ENCODE data around the gene ACBD6. TPM values are rescaled to one million over a fixed set of nuclear protein-coding genes. Genes with fewer than 3 reads are reported as not detected.

Gene ACBD6
- total RNA-seq, 5 donors from 2014 or later (not counting 1 experiment from before 2014, with no cell fraction given): 44.3 to 58.5 (median 53.0) TPM

DNA sequence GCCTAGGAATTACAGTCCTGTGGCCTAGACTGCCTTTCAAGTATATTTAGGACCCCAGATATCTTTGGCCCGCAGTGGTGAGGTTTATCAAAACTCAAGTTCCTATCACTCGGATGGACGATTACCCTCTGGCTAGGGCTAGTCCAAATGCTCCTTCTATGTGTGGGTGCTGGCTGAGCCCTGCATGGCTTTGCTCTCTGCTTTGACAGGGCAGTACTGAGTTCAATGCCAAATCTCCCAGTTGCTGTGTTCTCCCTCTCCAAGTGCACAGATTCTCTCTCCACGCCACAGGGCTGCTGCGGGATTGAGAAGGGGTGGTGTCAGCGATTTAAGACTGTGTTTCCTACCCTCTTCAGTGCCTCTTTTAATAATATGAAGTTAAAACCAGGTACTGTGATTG lies 175.3 kb downstream of the ACBD6 start:
- 100% methylated on average over 3 of the region's 6 CpGs for WGBS (ENCODE audit: insufficient coverage)
- peaks cover 0 to 8% of the 10 kb centered on the region in 2 donors for H3K36me3 ChIP-seq (ENCODE audit: control insufficient read depth in 2 of 2, extremely low read depth in 1 of 2, insufficient read depth in 1 of 2, low read length in 1 of 2)
- no peaks in the 10 kb centered on the region for H3K27me3 Mint-ChIP-seq
- no peaks in the 10 kb centered on the region for H3K4me1 ChIP-seq (ENCODE audit: control insufficient read depth in 1 of 2, extremely low read depth in 1 of 2, insufficient read depth in 2 of 2, low read length in 2 of 2)
- no peak for ATAC-seq (replicated peaks in 1 of 4)
- DNase-seq: no peak
- ChIA-PET CTCF (no interaction called here), POLR2A (no interaction called here)
- H3K4me1 Mint-ChIP-seq: peaks cover 0 to 3% (median 0%) of the 10 kb centered on the region in 3 donors
- H3K36me3 Mint-ChIP-seq: peaks cover 35% of the 10 kb centered on the region
- H3K9me3 ChIP-seq: peaks cover 4% of the 10 kb centered on the region
- H3K27ac Mint-ChIP-seq: no peak overlapping the region
- no peaks in the 10 kb centered on the region for H3K27me3 ChIP-seq (replicated peaks in 1 of 2; ENCODE audit: control insufficient read depth in 2 of 2, extremely low read depth in 1 of 2, insufficient read depth in 2 of 2, low read length in 1 of 2)
- H3K27ac ChIP-seq (ENCODE audit: low read length): no peak overlapping the region
- H3K9me3 Mint-ChIP-seq: peaks cover 7 to 28% (median 13%) of the 10 kb centered on the region in 3 donors
- H3K4me3 Mint-ChIP-seq: no peak overlapping the region
- H3K4me3 ChIP-seq (ENCODE audit: control insufficient read depth in 1 of 2, extremely low read depth in 1 of 2, low read length in 1 of 2): no peak overlapping the region

DNA sequence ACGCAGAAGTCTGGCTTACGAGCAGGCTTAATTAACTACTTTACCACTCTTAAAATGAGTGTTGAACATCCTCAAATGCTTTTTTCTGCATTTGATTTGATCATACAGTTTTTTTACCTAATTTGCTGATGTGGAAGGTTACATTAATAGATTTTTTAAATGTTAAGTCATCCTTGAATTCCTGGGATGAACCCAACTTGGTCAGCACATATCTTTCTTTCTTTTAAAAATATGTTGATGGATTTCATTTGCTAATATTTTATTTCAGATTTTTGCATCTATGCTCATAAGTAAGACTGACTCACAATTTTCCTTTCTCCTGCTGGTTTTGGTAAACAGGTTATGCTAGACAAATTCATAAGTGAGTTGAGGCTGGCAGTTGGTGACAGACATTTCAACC lies 189.5 kb downstream of the ACBD6 start:
- H3K9me3 ChIP-seq: no peaks in the 10 kb centered on the region
- H3K27me3 Mint-ChIP-seq: no peaks in the 10 kb centered on the region
- H3K27ac Mint-ChIP-seq: no peak overlapping the region
- peaks cover 52% of the 10 kb centered on the region for H3K36me3 Mint-ChIP-seq
- no CpG with 5 or more reads among the region's 2 CpGs for WGBS (ENCODE audit: insufficient coverage)
- ChIA-PET POLR2A (interaction anchor here in 1 of 2 donors (0.6 to 0.7 kb wide), 2 partner anchors 41 to 326 kb away, joined by 3 to 4 read pairs; no protein-coding TSS in a partner anchor), CTCF (no interaction called here)
- peaks cover 2 to 3% of the 10 kb centered on the region in 2 donors for H3K36me3 ChIP-seq (ENCODE audit: control insufficient read depth in 2 of 2, extremely low read depth in 1 of 2, insufficient read depth in 1 of 2, low read length in 1 of 2)
- no peak for DNase-seq
- no peak for ATAC-seq (replicated peaks in 1 of 4)
- no peak overlapping the region for H3K4me3 Mint-ChIP-seq
- H3K4me3 ChIP-seq (ENCODE audit: control insufficient read depth in 1 of 2, extremely low read depth in 1 of 2, low read length in 1 of 2): no peak overlapping the region
- no peaks in the 10 kb centered on the region for H3K27me3 ChIP-seq (replicated peaks in 1 of 2; ENCODE audit: control insufficient read depth in 2 of 2, extremely low read depth in 1 of 2, insufficient read depth in 2 of 2, low read length in 1 of 2)
- H3K9me3 Mint-ChIP-seq: peaks cover 0 to 7% (median 7%) of the 10 kb centered on the region in 3 donors
- no peaks in the 10 kb centered on the region for H3K4me1 Mint-ChIP-seq
- no peak overlapping the region for H3K27ac ChIP-seq (ENCODE audit: low read length)
- H3K4me1 ChIP-seq (ENCODE audit: control insufficient read depth in 1 of 2, extremely low read depth in 1 of 2, insufficient read depth in 2 of 2, low read length in 2 of 2): no peaks in the 10 kb centered on the region

DNA sequence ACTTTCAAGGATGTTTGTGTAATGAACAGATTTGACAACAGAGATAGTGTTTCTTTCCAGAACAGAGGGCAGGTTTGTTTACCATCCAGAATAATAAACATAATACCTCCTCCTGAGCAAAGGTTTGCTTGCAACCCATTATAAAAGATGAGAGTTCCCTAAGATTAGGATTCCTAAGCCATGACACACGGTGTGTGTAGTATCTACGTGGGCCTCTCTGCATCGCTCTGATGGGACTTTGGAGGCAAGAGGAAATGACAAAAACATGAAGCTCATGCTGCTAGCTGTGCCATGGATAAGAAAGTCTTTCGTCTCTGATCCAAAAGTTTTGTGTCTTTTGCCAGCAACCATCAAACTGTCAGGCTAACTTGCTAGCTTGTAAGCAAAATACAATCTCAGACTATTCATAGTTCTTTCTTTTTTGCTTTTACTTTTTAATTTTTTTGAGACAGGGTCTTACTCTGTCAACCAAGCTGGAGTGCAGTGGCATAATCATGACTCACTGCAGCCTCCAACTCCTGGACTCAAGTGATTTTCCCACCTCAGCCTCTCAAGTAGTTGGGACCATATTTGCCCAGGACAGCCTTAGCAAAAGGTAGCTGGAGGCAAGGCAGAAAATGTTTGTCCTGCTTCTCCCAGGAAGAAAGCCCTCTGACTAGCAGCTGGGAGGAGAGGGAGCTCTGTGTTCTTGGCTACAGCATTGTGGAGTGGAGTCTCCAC lies 191.2 kb downstream of the ACBD6 start:
- no peak overlapping the region for H3K27ac ChIP-seq (ENCODE audit: low read length)
- WGBS (ENCODE audit: insufficient coverage): 100% methylated on average over 4 of the region's 4 CpGs
- H3K4me1 Mint-ChIP-seq: no peaks in the 10 kb centered on the region
- peaks cover 63% of the 10 kb centered on the region for H3K36me3 Mint-ChIP-seq
- POLR2A ChIA-PET: no interaction called here
- CTCF ChIA-PET: interaction anchor here in 1 of 2 donors (0.5 kb wide), 1 partner anchor 903 kb away, joined by 9 read pairs; no protein-coding TSS in a partner anchor
- H3K4me3 Mint-ChIP-seq: no peak overlapping the region
- H3K27me3 ChIP-seq (replicated peaks in 1 of 2; ENCODE audit: control insufficient read depth in 2 of 2, extremely low read depth in 1 of 2, insufficient read depth in 2 of 2, low read length in 1 of 2): no peaks in the 10 kb centered on the region
- H3K4me1 ChIP-seq (ENCODE audit: control insufficient read depth in 1 of 2, extremely low read depth in 1 of 2, insufficient read depth in 2 of 2, low read length in 2 of 2): no peaks in the 10 kb centered on the region
- peaks cover 5 to 20% (median 8%) of the 10 kb centered on the region in 3 donors for H3K9me3 Mint-ChIP-seq
- ATAC-seq (replicated peaks in 1 of 4) (no peak), DNase-seq (no peak)
- no peak overlapping the region for H3K4me3 ChIP-seq (ENCODE audit: control insufficient read depth in 1 of 2, extremely low read depth in 1 of 2, low read length in 1 of 2)
- no peaks in the 10 kb centered on the region for H3K27me3 Mint-ChIP-seq
- H3K36me3 ChIP-seq (ENCODE audit: control insufficient read depth in 2 of 2, extremely low read depth in 1 of 2, insufficient read depth in 1 of 2, low read length in 1 of 2): peaks cover 2 to 3% of the 10 kb centered on the region in 2 donors
- no peaks in the 10 kb centered on the region for H3K9me3 ChIP-seq
- H3K27ac Mint-ChIP-seq: no peak overlapping the region

DNA sequence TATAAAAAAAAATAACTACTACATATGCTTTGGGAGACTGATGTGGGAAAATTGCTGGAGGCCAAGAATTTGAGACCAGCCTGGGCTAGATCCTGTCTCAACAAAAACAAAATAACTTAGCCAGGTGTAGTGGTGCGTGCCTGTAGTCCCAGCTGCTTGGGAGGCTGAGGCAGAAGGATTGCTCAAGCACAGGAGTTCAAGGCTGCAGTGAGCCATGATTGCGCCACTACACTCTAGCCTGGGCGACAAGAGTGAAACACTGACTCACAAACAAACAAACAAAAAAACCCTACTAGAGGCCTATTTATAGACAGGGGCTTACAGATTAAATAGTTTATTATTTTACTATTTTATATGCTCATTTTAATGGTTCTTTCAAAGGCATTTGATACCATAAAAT lies 192.3 kb downstream of the ACBD6 start:
- Mint-ChIP-seq H3K4me3 (no peak overlapping the region), H3K27ac (no peak overlapping the region), H3K4me1 (no peaks in the 10 kb centered on the region), H3K36me3 (peaks cover 66% of the 10 kb centered on the region), H3K27me3 (no peaks in the 10 kb centered on the region), H3K9me3 (peaks cover 5 to 20% (median 8%) of the 10 kb centered on the region in 3 donors)
- POLR2A ChIA-PET: no interaction called here
- H3K36me3 ChIP-seq (ENCODE audit: control insufficient read depth in 2 of 2, extremely low read depth in 1 of 2, insufficient read depth in 1 of 2, low read length in 1 of 2): peaks cover 2 to 3% of the 10 kb centered on the region in 2 donors
- no peak for ATAC-seq (replicated peaks in 1 of 4)
- CTCF ChIA-PET: no interaction called here
- no peaks in the 10 kb centered on the region for H3K9me3 ChIP-seq
- H3K27ac ChIP-seq (ENCODE audit: low read length): no peak overlapping the region
- DNase-seq: no peak
- H3K4me3 ChIP-seq (ENCODE audit: control insufficient read depth in 1 of 2, extremely low read depth in 1 of 2, low read length in 1 of 2): no peak overlapping the region
- 100% methylated on average over 1 of the region's 3 CpGs for WGBS (ENCODE audit: insufficient coverage)
- H3K27me3 ChIP-seq (replicated peaks in 1 of 2; ENCODE audit: control insufficient read depth in 2 of 2, extremely low read depth in 1 of 2, insufficient read depth in 2 of 2, low read length in 1 of 2): no peaks in the 10 kb centered on the region
- no peaks in the 10 kb centered on the region for H3K4me1 ChIP-seq (ENCODE audit: control insufficient read depth in 1 of 2, extremely low read depth in 1 of 2, insufficient read depth in 2 of 2, low read length in 2 of 2)

DNA sequence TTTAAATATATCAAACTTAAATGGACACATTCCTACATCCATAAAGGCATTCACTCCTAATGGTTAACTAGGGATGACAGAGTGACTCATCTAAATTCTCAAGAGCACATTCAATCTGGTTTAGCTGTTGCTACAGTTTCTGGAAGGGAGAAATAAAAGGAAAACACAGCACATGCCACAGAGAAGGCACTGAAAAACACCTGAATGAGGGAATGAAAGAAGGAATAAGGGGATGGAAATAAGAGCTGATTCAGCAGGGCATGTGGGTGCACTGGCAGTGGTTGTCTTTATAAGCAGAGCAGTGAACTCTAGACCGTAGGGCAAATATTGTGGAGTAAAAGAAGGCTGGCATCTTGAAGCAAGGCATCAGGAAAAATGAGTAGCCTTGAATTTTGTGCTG lies 193.0 kb downstream of the ACBD6 start:
- Mint-ChIP-seq H3K9me3 (peaks cover 5 to 20% (median 8%) of the 10 kb centered on the region in 3 donors), H3K4me1 (no peaks in the 10 kb centered on the region), H3K4me3 (no peak overlapping the region), H3K27ac (no peak overlapping the region), H3K36me3 (peaks cover 67% of the 10 kb centered on the region), H3K27me3 (no peaks in the 10 kb centered on the region)
- no peak for ATAC-seq (replicated peaks in 1 of 4)
- WGBS (ENCODE audit: insufficient coverage): 89% methylated on average over 1 of the region's 1 CpG
- no peak overlapping the region for H3K4me3 ChIP-seq (ENCODE audit: control insufficient read depth in 1 of 2, extremely low read depth in 1 of 2, low read length in 1 of 2)
- no peaks in the 10 kb centered on the region for H3K27me3 ChIP-seq (replicated peaks in 1 of 2; ENCODE audit: control insufficient read depth in 2 of 2, extremely low read depth in 1 of 2, insufficient read depth in 2 of 2, low read length in 1 of 2)
- POLR2A ChIA-PET: no interaction called here
- CTCF ChIA-PET: no interaction called here
- peaks cover 2 to 3% of the 10 kb centered on the region in 2 donors for H3K36me3 ChIP-seq (ENCODE audit: control insufficient read depth in 2 of 2, extremely low read depth in 1 of 2, insufficient read depth in 1 of 2, low read length in 1 of 2)
- no peak overlapping the region for H3K27ac ChIP-seq (ENCODE audit: low read length)
- no peaks in the 10 kb centered on the region for H3K9me3 ChIP-seq
- DNase-seq: no peak
- no peaks in the 10 kb centered on the region for H3K4me1 ChIP-seq (ENCODE audit: control insufficient read depth in 1 of 2, extremely low read depth in 1 of 2, insufficient read depth in 2 of 2, low read length in 2 of 2)

DNA sequence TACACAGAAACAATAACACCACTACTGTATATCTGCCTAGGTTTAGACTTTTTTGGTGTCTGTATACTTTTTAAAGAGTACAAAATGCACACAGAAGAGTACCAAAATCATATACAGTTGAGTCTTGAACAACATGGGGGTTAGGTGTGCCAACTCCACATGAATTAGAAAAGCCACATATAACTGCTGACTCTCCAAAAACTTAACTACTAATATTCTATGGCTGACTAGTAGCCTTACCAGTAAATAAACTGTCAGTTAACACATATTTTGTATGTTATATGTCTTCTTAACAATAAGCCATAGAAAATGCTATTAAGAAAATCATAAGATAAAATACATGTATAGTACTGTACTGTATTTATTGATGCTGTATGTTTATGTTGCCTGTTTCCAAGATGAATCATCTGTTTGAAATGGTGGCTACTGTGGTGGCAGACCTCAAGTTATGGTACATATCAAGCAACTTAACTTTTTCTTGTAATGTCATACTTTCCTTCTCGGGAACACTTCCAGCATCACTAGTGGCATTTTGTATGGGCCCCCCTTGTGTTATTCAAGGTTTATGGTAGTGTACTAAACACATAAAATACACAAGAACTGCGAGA lies 201.1 kb downstream of the ACBD6 start:
- Mint-ChIP-seq H3K27ac (no peak overlapping the region), H3K9me3 (peaks cover 0 to 1% (median 0%) of the 10 kb centered on the region in 3 donors), H3K4me3 (no peak overlapping the region), H3K27me3 (no peaks in the 10 kb centered on the region), H3K4me1 (peaks cover 16 to 23% (median 20%) of the 10 kb centered on the region in 3 donors), H3K36me3 (peaks cover 26% of the 10 kb centered on the region)
- no CpG with 5 or more reads among the region's 2 CpGs for WGBS (ENCODE audit: insufficient coverage)
- CTCF ChIA-PET: no interaction called here
- POLR2A ChIA-PET: no interaction called here
- Histone ChIP-seq H3K27ac (ENCODE audit: low read length) (no peak overlapping the region), H3K4me1 (ENCODE audit: control insufficient read depth in 1 of 2, extremely low read depth in 1 of 2, insufficient read depth in 2 of 2, low read length in 2 of 2) (no peaks in the 10 kb centered on the region), H3K9me3 (no peaks in the 10 kb centered on the region), H3K27me3 (replicated peaks in 1 of 2; ENCODE audit: control insufficient read depth in 2 of 2, extremely low read depth in 1 of 2, insufficient read depth in 2 of 2, low read length in 1 of 2) (no peaks in the 10 kb centered on the region), H3K36me3 (ENCODE audit: control insufficient read depth in 2 of 2, extremely low read depth in 1 of 2, insufficient read depth in 1 of 2, low read length in 1 of 2) (no peaks in the 10 kb centered on the region), H3K4me3 (ENCODE audit: control insufficient read depth in 1 of 2, extremely low read depth in 1 of 2, low read length in 1 of 2) (no peak overlapping the region)
- ATAC-seq (replicated peaks in 1 of 4): no peak
- DNase-seq: no peak

Data from T-cell (primary cell).